Effector memory CD4-positive, alpha-beta T cell (primary cell): ENCODE results near the gene TNPO3.

Source experiments
- DNase-seq, 3 donors: peaks; one replicate each; pipeline ENCODE4 v3.0.0-alpha.2; 2020
- H3K27ac ChIP-seq: 2 replicates; pipeline ENCODE4 v1.7.0; 2013; ENCODE audit warnings: mild to moderate bottlenecking, low read length, moderate library complexity; ENCODE audit not compliant: insufficient read depth, poor library complexity, severe bottlenecking
- H3K27me3 ChIP-seq: replicated peaks from 2 replicates; pipeline ENCODE4 v1.7.0; 2013; ENCODE audit warnings: mild to moderate bottlenecking, low read length; ENCODE audit not compliant: insufficient read depth, control insufficient read depth, poor library complexity, severe bottlenecking
- H3K36me3 ChIP-seq: 2 replicates; pipeline ENCODE4 v1.7.0; 2013; ENCODE audit warnings: mild to moderate bottlenecking, low read length, moderate library complexity; ENCODE audit not compliant: control insufficient read depth, insufficient read depth
- H3K4me1 ChIP-seq: 2 replicates; pipeline ENCODE4 v1.7.0; 2013; ENCODE audit warnings: low read length, mild to moderate bottlenecking; ENCODE audit not compliant: control insufficient read depth, insufficient read depth, poor library complexity, severe bottlenecking
- H3K4me3 ChIP-seq: 2 replicates; pipeline ENCODE4 v1.7.0; 2013; ENCODE audit warnings: low read length, low read depth, mild to moderate bottlenecking; ENCODE audit not compliant: insufficient read depth, poor library complexity, severe bottlenecking
- H3K9me3 ChIP-seq: 2 replicates; pipeline ENCODE4 v1.7.0; 2013; ENCODE audit warnings: mild to moderate bottlenecking, low read length, moderate library complexity; ENCODE audit not compliant: control insufficient read depth

The TNPO3 gene

GRCh38 chr7:128923411-128923800, 131.5 kb downstream of the TNPO3 start:
- H3K36me3 ChIP-seq: no peaks in the 10 kb centered on the region
- no peaks in the 10 kb centered on the region for H3K9me3 ChIP-seq
- no peak for DNase-seq
- no peaks in the 10 kb centered on the region for H3K27me3 ChIP-seq
- H3K4me3 ChIP-seq: no peak overlapping the region
- no peaks in the 10 kb centered on the region for H3K4me1 ChIP-seq
- H3K27ac ChIP-seq: no peak overlapping the region

- no peaks in the 10 kb centered on the region for H3K36me3 ChIP-seq
- H3K4me1 ChIP-seq: no peaks in the 10 kb centered on the region
- no peak for DNase-seq
- no peaks in the 10 kb centered on the region for H3K27me3 ChIP-seq
- H3K9me3 ChIP-seq: no peaks in the 10 kb centered on the region
- no peak overlapping the region for H3K27ac ChIP-seq
- H3K4me3 ChIP-seq: no peak overlapping the region
Measured at GRCh38 chr7:128922496-128923410, 132.2 kb downstream of the TNPO3 start.

GRCh38 chr7:128921866-128922440, 133.0 kb downstream of the TNPO3 start:
- DNase-seq: no peak
- Histone ChIP-seq H3K4me1 (no peaks in the 10 kb centered on the region), H3K27me3 (no peaks in the 10 kb centered on the region)

GRCh38 chr7:128920913-128921582, 133.9 kb downstream of the TNPO3 start:
- H3K9me3 ChIP-seq: no peaks in the 10 kb centered on the region
- H3K4me1 ChIP-seq: no peaks in the 10 kb centered on the region
- H3K36me3 ChIP-seq: no peaks in the 10 kb centered on the region
- no peak overlapping the region for H3K27ac ChIP-seq
- H3K4me3 ChIP-seq: no peak overlapping the region
- DNase-seq: no peak
- no peaks in the 10 kb centered on the region for H3K27me3 ChIP-seq

More at GRCh38 chr7:128921866-128922440, 133.0 kb downstream of the TNPO3 start:
- H3K36me3 ChIP-seq: no peaks in the 10 kb centered on the region
- H3K9me3 ChIP-seq: no peaks in the 10 kb centered on the region
- no peak overlapping the region for H3K27ac ChIP-seq
- no peak overlapping the region for H3K4me3 ChIP-seq

GRCh38 chr7:128919881-128920799, 134.8 kb downstream of the TNPO3 start:
- no peaks in the 10 kb centered on the region for H3K9me3 ChIP-seq
- H3K27me3 ChIP-seq: peaks cover 4% of the 10 kb centered on the region
- no peaks in the 10 kb centered on the region for H3K36me3 ChIP-seq
- no peak overlapping the region for H3K4me3 ChIP-seq
- DNase-seq: no peak
- no peak overlapping the region for H3K27ac ChIP-seq
- peaks cover 4% of the 10 kb centered on the region for H3K4me1 ChIP-seq

- H3K4me3 ChIP-seq: no peak overlapping the region
- no peaks in the 10 kb centered on the region for H3K36me3 ChIP-seq
- peaks cover 11% of the 10 kb centered on the region for H3K4me1 ChIP-seq
- H3K27me3 ChIP-seq: peaks cover 7% of the 10 kb centered on the region
- no peak overlapping the region for H3K27ac ChIP-seq
- H3K9me3 ChIP-seq: no peaks in the 10 kb centered on the region
- no peak for DNase-seq
Measured at GRCh38 chr7:128919241-128919640, 135.7 kb downstream of the TNPO3 start.

- Histone ChIP-seq H3K27ac (no peak overlapping the region), H3K4me1 (peaks cover 11% of the 10 kb centered on the region), H3K36me3 (no peaks in the 10 kb centered on the region), H3K4me3 (no peak overlapping the region), H3K9me3 (no peaks in the 10 kb centered on the region), H3K27me3 (peaks cover 10% of the 10 kb centered on the region)
- no peak for DNase-seq
Measured at GRCh38 chr7:128918016-128918665, 136.8 kb downstream of the TNPO3 start.

GRCh38 chr7:128917122-128917521, 137.8 kb downstream of the TNPO3 start:
- Histone ChIP-seq H3K27ac (no peak overlapping the region), H3K36me3 (no peaks in the 10 kb centered on the region), H3K4me3 (no peak overlapping the region), H3K27me3 (peaks cover 10% of the 10 kb centered on the region), H3K4me1 (peaks cover 11% of the 10 kb centered on the region), H3K9me3 (no peaks in the 10 kb centered on the region)
- DNase-seq: no peak

GRCh38 chr7:128916643-128916915, 138.3 kb downstream of the TNPO3 start:
- no peak for DNase-seq
- no peaks in the 10 kb centered on the region for H3K36me3 ChIP-seq
- H3K4me1 ChIP-seq: peaks cover 11% of the 10 kb centered on the region
- H3K9me3 ChIP-seq: no peaks in the 10 kb centered on the region
- peaks cover 10% of the 10 kb centered on the region for H3K27me3 ChIP-seq
- no peak overlapping the region for H3K4me3 ChIP-seq
- H3K27ac ChIP-seq: no peak overlapping the region
